GM12878 (cell line): ENCODE results near the gene GALNT11. TPM values are rescaled to one million over a fixed set of nuclear protein-coding genes. Genes with fewer than 3 reads are reported as not detected.

Experiments used
- ATAC-seq: fragments of 200-7000 bp; cut with Tn5 transposase; 3 replicates; pipeline ENCODE4 v1.9.1; 2020; ENCODE audit warnings: mild to moderate bottlenecking, moderate library complexity
- BruUV-seq: library from RNA; stranded (reverse); fragments of 400-500 nt; replicated peaks from 2 replicates; lab custom pipeline; 2021; lab: Mats Ljungman, UMichigan
- CTCF ChIA-PET: fragments of 300-600 bp; sonication (Branson Sonifier 250); formaldehyde crosslinking; extraction: SDS; loops from one replicate; lab custom pipeline; 2021; ENCODE audit warnings: inconsistent platforms; lab: Yijun Ruan, JAX
- POLR2A ChIA-PET: fragments of 350-600 bp; formaldehyde crosslinking; extraction: SDS; loops from one replicate; lab custom pipeline; 2021; ENCODE audit warnings: inconsistent platforms; lab: Charles Lee
- RAD21 ChIA-PET: fragments of 300-600 bp; sonication (Branson Sonifier 250); formaldehyde crosslinking; loops from one replicate; lab custom pipeline; 2023; ENCODE audit warnings: antibody characterized with exemption; ENCODE audit not compliant: unreplicated experiment; lab: Charles Lee
- SMC1A ChIA-PET: fragments of 300-600 bp; sonication (Branson Sonifier 250); formaldehyde crosslinking; loops from one replicate; lab custom pipeline; 2023; ENCODE audit not compliant: unreplicated experiment, uncharacterized antibody; lab: Charles Lee
- DNase-seq: peaks from one replicate; pipeline ENCODE4 v3.0.0-alpha.2; 2011; ENCODE audit warnings: low read depth, low spot score
- FAIRE-seq: peaks from 3 replicates; lab custom pipeline; 2011; peaks lifted over from hg19 to GRCh38; lab: Jason Lieb, UNC
- H2AFZ ChIP-seq: 2 replicates; pipeline ENCODE4 v1.6.0; 2011; ENCODE audit warnings: low read depth, low read length, control low read depth; ENCODE audit not compliant: control insufficient read depth
- H3K27ac ChIP-seq: 2 replicates; pipeline ENCODE4 v1.5.1; 2011; ENCODE audit warnings: control low read depth; ENCODE audit not compliant: control insufficient read depth, insufficient read depth
- H3K27me3 ChIP-seq, 2 experiments: replicated peaks in 1 of 2; 2 replicates each; pipeline versions ENCODE4 v1.6.0 to v1.6.1; 2011; ENCODE audit warnings: low read length in 1 of 2; ENCODE audit not compliant: control insufficient read depth in 2 of 2, insufficient read depth in 2 of 2
- H3K36me3 ChIP-seq, 2 experiments: 2 replicates each; pipeline ENCODE4 v1.5.1; 2011; ENCODE audit warnings: low read length in 1 of 2; ENCODE audit not compliant: control insufficient read depth in 2 of 2, insufficient read depth in 2 of 2
- H3K4me1 ChIP-seq: 2 replicates; pipeline ENCODE4 v1.6.1; 2011; ENCODE audit warnings: mild to moderate bottlenecking, low read length, moderate library complexity, mixed read lengths; ENCODE audit not compliant: control insufficient read depth, insufficient read depth
- H3K4me2 ChIP-seq: 2 replicates; pipeline ENCODE4 v1.6.0; 2011; ENCODE audit warnings: control low read depth; ENCODE audit not compliant: control insufficient read depth, insufficient read depth
- H3K4me3 ChIP-seq: fragments of 200-600 bp; sonication (generic); 2 replicates; pipeline ENCODE4 v1.5.1; 2016
- H3K79me2 ChIP-seq: 2 replicates; pipeline ENCODE4 v1.6.0; 2011; ENCODE audit warnings: low read length; ENCODE audit not compliant: control insufficient read depth, insufficient read depth
- H3K9ac ChIP-seq: 2 replicates; pipeline ENCODE4 v1.8.0; 2011; ENCODE audit warnings: low read length, control low read depth, mixed read lengths; ENCODE audit not compliant: control insufficient read depth, insufficient read depth
- H3K9me3 ChIP-seq: replicated peaks from 3 replicates; pipeline ENCODE4 v1.5.1; 2011; ENCODE audit warnings: mild to moderate bottlenecking, low read length; ENCODE audit not compliant: control insufficient read depth, insufficient read depth
- H4K20me1 ChIP-seq: 2 replicates; pipeline ENCODE4 v1.6.0; 2011; ENCODE audit not compliant: control insufficient read depth, insufficient read depth
- EP300 ChIP-seq, 2 experiments: fragments of 150-350 bp in 1 of 2; IDR thresholded peaks; 2 replicates each; pipeline ENCODE4 v1.6.1; 2011 to 2012; ENCODE audit warnings: low read depth in 2 of 2, low read length in 2 of 2, borderline replicate concordance in 1 of 2, improper control_type of control experiment in 1 of 2, inconsistent platforms in 1 of 2; ENCODE audit not compliant: control insufficient read depth in 1 of 2
- HSF1 ChIP-seq: fragments of 150-350 bp; IDR thresholded peaks from 2 replicates; pipeline ENCODE4 v1.6.1; 2014; ENCODE audit warnings: mild to moderate bottlenecking, low read depth, low read length
- NR2F1 ChIP-seq: fragments of 450-650 bp; conservative IDR thresholded peaks from 2 replicates; pipeline ENCODE4 v1.6.1; 2017; ENCODE audit warnings: mild to moderate bottlenecking
- PML ChIP-seq: IDR thresholded peaks from 2 replicates; pipeline ENCODE4 v1.6.1; 2012; ENCODE audit warnings: low read length, inconsistent platforms
- RAD21 ChIP-seq: IDR thresholded peaks from 2 replicates; pipeline ENCODE4 v1.6.1; 2011; ENCODE audit warnings: mild to moderate bottlenecking, low read depth, low read length, moderate library complexity; ENCODE audit not compliant: insufficient read depth
- SMC3 ChIP-seq: IDR thresholded peaks from 2 replicates; pipeline ENCODE4 v1.6.1; 2011; ENCODE audit warnings: low read length, improper control_type of control experiment, borderline replicate concordance
- SUPT20H ChIP-seq: IDR thresholded peaks from 2 replicates; pipeline ENCODE4 v1.6.1; 2011; ENCODE audit warnings: low read depth, mild to moderate bottlenecking, low read length, moderate library complexity, borderline replicate concordance; ENCODE audit not compliant: control insufficient read depth
- WGBS: methylation state at CpG from one replicate; pipeline ENCODE4 v1.1.6; 2016; ENCODE audit warnings: low lambda C conversion rate; ENCODE audit not compliant: insufficient replicate concordance, insufficient coverage; ENCODE audit errors: missing lambda C conversion rate; 5-methylcytosine and 5-hydroxymethylcytosine counted together
- in situ Hi-C: fragments of 300-500 bp; cut with MboI; formaldehyde crosslinking; loops from 9 replicates; pipeline ENCODE4 v1.14.3; 2018; ENCODE audit warnings: mixed read lengths
- intact Hi-C: fragments of 100-400 bp; cut with micrococcal nuclease; formaldehyde crosslinking; loops from one replicate; pipeline ENCODE4 v1.14.2; 2022; ENCODE audit not compliant: unreplicated experiment
- polyA plus RNA-seq, 11 experiments: library from polyadenylated mRNA; depleted of rRNA in 4 of 11; unstranded in 6 of 11; stranded (reverse) in 5 of 11; fragments of >200 nt; fragmentation: Nextera tagmentation in 4 of 11; fragmentation: Illumina TruSeq in 1 of 11; extraction: Ambion mirVana in 4 of 11; extraction: Trizol in 1 of 11; gene quantifications; 1 replicate in 1 of 11; 2 replicates in 10 of 11; pipeline versions ENCODE4 v1.2.1 to v1.2.3, GENCODE V29; 2011 to 2016; ENCODE audit warnings: inconsistent platforms in 2 of 11, missing spikeins in 2 of 11, low read depth in 1 of 11
- total RNA-seq, 4 experiments: library from RNA; depleted of rRNA in 3 of 4; stranded (reverse); fragments of >200 nt in 3 of 4; fragmentation: Illumina TruSeq in 1 of 4; extraction: Trizol in 1 of 4; gene quantifications; 2 replicates each; pipeline versions ENCODE4 v1.2.1 to v1.2.3, GENCODE V29; 2013 to 2021
- TF ChIP-seq, protein P1 (sequence below), 3 experiments: IDR thresholded peaks in 2 of 3; conservative IDR thresholded peaks in 1 of 3; 2 replicates each; pipeline ENCODE4 v1.5.1; 2011; ENCODE audit warnings: low read depth in 3 of 3, low read length in 3 of 3, mild to moderate bottlenecking in 3 of 3, control low read depth in 2 of 3, moderate library complexity in 2 of 3, inconsistent platforms in 1 of 3, mixed read lengths in 1 of 3; ENCODE audit not compliant: control insufficient read depth in 2 of 3, insufficient read depth in 1 of 3; ENCODE audit errors: extremely low read depth in 1 of 3

The GALNT11 gene
- total and polyA plus RNA-seq, 10 of the 15 experiments (the other 5 are each of a cell fraction or from before 2014, with no cell fraction given) = 2.0 to 9.5 (median 6.4) TPM

- TF ChIP-seq NR2F1 = no peak
- TF ChIP-seq SUPT20H = no peak
- TF ChIP-seq HSF1 = no peak
- TF ChIP-seq PML = no peak
These were observed 119.2 kb downstream of the GALNT11 start (continued) for GRCh38 chr7:152144557-152145245.

- ATAC-seq (peak; percentile 68), DNase-seq (no peak), FAIRE-seq (peak; percentile 61)
- Histone ChIP-seq H2AFZ (no peak overlapping the region), H3K4me1 (no peaks in the 10 kb centered on the region), H3K9ac (no peak overlapping the region), H3K4me2 (no peak overlapping the region), H3K27ac (no peak overlapping the region), H3K4me3 (no peak overlapping the region), H3K9me3 (no peaks in the 10 kb centered on the region), H3K79me2 (no peaks in the 10 kb centered on the region), H3K36me3 (peaks cover 14 to 57% of the 10 kb centered on the region in 2 experiments), H3K27me3 (no peaks in the 10 kb centered on the region)
- intact Hi-C loops = no loop called here
- RAD21 ChIA-PET = no interaction called here
- SMC1A ChIA-PET = interaction anchor here (0.7 to 3.1 kb wide), 2 partner anchors 11 to 248 kb away, joined by 4 to 8 read pairs; no protein-coding TSS in a partner anchor
- CTCF ChIA-PET = interaction anchor here (1.2 to 2.4 kb wide), 3 partner anchors 10 to 362 kb away, joined by 3 to 6 read pairs (median 6); no protein-coding TSS in a partner anchor
- TF ChIP-seq, protein P1, sequence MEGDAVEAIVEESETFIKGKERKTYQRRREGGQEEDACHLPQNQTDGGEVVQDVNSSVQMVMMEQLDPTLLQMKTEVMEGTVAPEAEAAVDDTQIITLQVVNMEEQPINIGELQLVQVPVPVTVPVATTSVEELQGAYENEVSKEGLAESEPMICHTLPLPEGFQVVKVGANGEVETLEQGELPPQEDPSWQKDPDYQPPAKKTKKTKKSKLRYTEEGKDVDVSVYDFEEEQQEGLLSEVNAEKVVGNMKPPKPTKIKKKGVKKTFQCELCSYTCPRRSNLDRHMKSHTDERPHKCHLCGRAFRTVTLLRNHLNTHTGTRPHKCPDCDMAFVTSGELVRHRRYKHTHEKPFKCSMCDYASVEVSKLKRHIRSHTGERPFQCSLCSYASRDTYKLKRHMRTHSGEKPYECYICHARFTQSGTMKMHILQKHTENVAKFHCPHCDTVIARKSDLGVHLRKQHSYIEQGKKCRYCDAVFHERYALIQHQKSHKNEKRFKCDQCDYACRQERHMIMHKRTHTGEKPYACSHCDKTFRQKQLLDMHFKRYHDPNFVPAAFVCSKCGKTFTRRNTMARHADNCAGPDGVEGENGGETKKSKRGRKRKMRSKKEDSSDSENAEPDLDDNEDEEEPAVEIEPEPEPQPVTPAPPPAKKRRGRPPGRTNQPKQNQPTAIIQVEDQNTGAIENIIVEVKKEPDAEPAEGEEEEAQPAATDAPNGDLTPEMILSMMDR (IDR thresholded peaks at IDR 0.05 in 2 of 3, conservative IDR thresholded peaks at IDR 0.05 in 1 of 3; ENCODE audit: control insufficient read depth in 2 of 3, extremely low read depth in 1 of 3, insufficient read depth in 1 of 3, low read depth in 3 of 3, low read length in 3 of 3) = peak; percentile 36 to 42 (median 40); a peak in 5 of 6 replicates
- peak; percentile 30; the same call in 1 of the 2 replicates for TF ChIP-seq SMC3
- TF ChIP-seq EP300 (IDR thresholded peaks at IDR 0.05; ENCODE audit: borderline replicate concordance in 1 of 2, control insufficient read depth in 1 of 2, low read depth in 2 of 2, low read length in 2 of 2) = no peak
- peak; percentile 32; the same call in 1 of the 2 replicates for TF ChIP-seq RAD21
- TF ChIP-seq, all 136 proteins: peak for 3
- no peaks in the 10 kb centered on the region for H4K20me1 ChIP-seq
- POLR2A ChIA-PET = no interaction called here
- BruUV-seq = no TSS peak
- 75% methylated on average over 4 of the region's 4 CpGs for WGBS
- in situ Hi-C loops = no loop called here
These were observed 120.5 kb downstream of the GALNT11 start for GRCh38 chr7:152145853-152146466.
